ENCODE measurements around the gene SLC25A4.
"Not testable (repeated sequence)": the region's sequence is repeated elsewhere in the genome, so short reads cannot be mapped to it uniquely, and the experiment has no call there.

Gene SLC25A4

GRCh38 chr4:185142912-185143600 is at the start of gene SLC25A4:
Gene SLC25A4, plus strand, starts transcription at chr4:185143266. Its CDS starts 107 bp downstream, at chr4:185143373.
- DNase-seq (ENCODE audit: low read depth in 2 of 2): peak; percentile 66 to 75

DNA sequence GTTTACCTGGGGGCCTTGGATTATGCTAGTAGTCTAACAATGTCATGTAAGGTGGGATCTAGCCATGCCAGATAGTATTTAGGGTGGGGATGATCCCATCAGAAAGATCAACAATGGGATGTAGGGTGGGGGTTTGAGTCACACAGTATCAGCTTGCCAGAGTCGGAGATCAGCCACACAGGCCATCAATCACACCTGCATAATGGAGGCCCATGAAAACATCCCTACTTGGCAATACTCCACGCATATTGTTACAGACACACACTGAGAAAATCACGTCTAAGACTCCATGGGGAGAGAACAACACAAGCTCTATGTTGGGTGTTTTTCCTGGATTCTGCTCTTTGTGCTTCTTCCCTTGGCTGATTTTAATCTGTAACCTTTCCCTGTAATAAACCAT is 49.5 kb upstream of the SLC25A4 start:
- no peak for DNase-seq (ENCODE audit: low read depth in 2 of 2)

DNA sequence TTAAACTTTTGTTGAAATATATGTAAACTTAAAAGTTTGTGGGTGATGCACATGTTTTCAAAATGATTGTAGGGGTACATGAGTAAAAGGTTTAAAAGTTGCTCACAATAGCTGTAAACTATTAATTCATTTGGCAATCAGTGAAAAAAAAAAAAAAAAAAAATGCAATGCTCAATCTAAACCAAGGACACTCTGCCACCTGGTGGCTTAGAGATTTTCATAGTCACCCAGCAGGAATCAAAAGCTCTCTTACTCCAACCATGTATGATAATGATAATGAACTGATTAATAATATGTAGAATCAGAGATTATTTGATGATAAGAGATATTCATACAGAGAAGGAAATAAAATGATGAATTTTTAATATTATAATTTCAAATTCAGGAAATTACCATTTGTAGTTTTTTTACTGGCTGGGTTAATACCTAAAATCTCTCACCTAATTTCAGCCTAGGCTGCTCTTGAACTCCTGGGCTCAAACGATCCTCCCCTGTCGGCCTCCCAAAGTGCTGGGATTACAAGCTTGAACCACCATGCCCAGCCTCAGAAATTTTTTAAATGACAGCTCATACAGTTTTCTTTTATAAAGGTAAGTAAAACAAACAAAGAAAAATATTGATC is 46.9 kb upstream of the SLC25A4 start:
- no peak for DNase-seq (ENCODE audit: low read depth in 2 of 2)

DNA sequence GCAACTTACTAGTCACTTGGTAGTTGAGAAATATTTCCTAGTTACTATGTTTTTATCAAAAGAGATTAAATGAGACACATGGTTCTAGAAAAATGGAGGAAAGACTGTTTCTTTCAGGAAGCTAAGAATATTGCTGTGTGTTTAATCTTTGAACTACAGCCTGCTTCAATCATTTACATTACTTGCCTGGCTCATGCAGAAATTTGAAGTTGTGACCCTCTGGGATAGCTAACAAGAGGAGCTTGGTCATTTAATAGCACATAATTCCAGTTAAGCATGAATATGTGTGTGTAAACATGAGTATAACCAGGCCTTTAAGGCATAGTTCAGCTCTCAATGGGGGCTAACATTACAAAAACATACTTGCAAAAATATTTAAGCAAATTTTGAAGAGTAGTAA is 44.6 kb upstream of the SLC25A4 start:
- DNase-seq (ENCODE audit: low read depth in 2 of 2): no peak

GRCh38 chr4:185099024-185099682 is 43.9 kb upstream of the SLC25A4 start:
- DNase-seq (ENCODE audit: low read depth in 2 of 2): no peak

DNA sequence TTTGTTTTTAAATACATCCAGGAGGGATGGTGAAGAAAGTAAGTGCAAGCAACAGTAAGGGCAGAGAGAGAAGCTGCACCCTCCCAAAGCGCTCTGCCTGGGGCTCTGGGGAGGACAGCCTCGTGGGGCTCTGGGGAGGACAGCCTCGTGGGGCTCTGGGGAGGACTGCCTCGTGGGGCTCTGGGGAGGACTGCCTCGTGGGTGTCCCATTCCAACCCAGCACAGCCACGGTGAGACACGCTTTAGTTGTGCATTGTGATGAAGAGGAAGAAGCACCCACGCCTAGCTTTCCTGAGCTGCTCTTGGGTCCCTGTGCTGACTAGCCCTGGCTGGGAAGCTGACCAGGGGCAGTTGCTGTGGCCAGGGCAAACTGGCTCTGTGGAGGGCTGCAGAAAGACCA is 43.1 kb upstream of the SLC25A4 start:
- DNase-seq (ENCODE audit: low read depth in 2 of 2): no peak

DNA sequence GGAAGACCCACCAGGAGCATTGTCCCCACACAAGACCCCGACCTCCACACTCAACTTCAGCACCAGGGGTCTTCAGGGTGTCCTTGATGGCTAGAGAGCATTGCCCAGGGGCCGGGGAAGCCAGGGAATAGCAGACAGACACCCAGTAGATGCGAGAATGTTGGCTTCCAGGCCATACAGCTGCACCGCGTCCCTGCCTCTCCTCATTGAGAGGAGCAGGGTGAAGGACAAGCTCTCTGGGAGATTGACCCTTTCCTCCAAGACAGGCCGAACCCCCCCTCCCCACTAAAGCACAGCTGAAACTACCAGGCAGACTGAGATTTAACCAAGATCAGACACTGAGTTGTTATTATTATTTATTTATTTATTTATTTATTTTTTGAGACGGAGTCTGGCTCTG is 42.6 kb upstream of the SLC25A4 start:
- no peak for DNase-seq (ENCODE audit: low read depth in 2 of 2)

- no peak for DNase-seq (ENCODE audit: low read depth in 2 of 2)
These were observed 41.6 kb upstream of the SLC25A4 start for GRCh38 chr4:185101354-185101890.

- DNase-seq (ENCODE audit: low read depth in 2 of 2): no peak
These were observed 38.3 kb upstream of the SLC25A4 start for GRCh38 chr4:185104733-185105132.

GRCh38 chr4:185106353-185106752 is 36.7 kb upstream of the SLC25A4 start:
- DNase-seq (ENCODE audit: low read depth in 2 of 2): no peak

DNA sequence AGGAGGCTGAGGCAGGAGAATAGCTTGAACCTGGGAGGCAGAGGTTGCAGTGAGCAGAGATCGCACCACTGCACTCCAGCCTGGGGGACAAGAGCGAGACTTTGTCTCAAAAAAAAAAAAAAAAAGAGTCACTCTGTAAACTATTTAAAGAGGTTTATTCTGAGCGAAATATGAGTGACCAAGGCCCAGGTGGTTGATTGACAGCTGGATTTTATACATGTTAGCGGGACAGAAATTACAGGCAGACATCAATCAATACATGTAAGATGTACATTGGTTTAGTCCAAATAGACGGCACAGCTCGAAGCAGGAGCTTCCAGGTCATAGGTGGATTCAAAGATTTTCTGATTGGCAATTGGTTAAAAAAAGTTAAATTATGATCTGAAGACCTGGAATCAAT is 35.5 kb upstream of the SLC25A4 start:
- not testable (repeated sequence) for DNase-seq (ENCODE audit: low read depth in 2 of 2)

DNA sequence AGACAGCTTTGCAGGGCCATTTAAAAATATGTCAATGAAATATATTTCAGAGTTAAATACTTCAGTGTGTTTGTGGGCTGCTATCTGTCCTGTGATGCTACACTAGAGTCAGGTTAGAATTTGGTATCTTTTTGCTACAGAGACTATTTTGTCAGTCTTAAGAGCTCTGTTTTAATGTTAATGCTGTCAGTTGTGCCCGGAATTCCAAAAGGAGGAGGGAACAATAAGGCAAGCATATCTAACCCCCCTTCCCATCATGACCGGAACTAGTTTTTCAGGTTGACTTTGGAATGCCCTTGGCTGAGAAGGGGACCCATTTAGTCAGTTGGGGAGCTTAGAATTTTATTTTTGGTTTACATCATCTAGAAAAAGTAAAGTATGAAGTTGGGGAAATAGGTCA is 34.9 kb upstream of the SLC25A4 start:
- no peak for DNase-seq (ENCODE audit: low read depth in 2 of 2)

DNA sequence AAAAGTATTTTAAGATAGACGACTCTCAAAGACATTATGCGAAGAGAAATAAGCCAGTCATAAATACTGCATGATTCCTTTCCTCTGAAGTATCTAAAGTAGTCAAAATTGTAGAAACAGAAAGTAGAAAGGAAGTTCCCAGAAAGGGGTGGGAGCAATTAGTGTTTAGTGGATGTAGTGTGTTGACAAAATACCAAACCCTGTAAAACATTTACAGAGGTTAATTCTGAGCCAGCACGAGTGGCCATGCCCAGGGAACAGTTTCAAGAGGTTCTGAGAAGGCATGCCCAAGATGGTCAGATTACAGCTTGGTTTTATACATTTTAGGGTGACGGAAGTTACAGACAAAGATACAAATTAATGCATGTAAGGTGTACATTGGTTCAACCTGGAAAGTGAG is 34.4 kb upstream of the SLC25A4 start:
- DNase-seq (ENCODE audit: low read depth in 2 of 2): no peak

GRCh38 chr4:185109736-185110135 is 33.3 kb upstream of the SLC25A4 start:
- DNase-seq (ENCODE audit: low read depth in 2 of 2): no peak

DNA sequence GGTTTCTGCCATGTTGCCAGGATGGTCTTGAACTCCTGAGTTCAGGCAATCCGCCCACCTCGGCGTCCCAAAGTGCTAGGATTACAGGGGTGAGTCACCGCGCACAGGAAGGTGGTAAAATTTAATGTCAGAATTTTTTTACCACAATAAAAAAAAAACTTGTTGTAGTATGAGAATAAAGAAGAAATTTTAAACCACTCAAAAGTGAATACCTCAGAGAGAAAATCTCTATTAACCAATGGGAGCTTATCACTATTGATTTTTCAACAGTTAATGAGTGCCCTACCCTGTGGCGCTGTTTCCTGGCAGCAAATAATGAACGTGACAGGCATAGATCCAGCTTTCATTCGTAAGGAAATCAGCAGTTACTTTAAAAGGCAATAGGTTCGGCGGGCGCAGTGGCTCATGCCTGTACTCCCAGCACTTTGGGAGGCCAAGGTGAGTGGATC is 32.7 kb upstream of the SLC25A4 start:
- DNase-seq (ENCODE audit: low read depth in 2 of 2): no peak

GRCh38 chr4:185112104-185112503 is 31.0 kb upstream of the SLC25A4 start:
- DNase-seq (ENCODE audit: low read depth in 2 of 2): no peak

DNA sequence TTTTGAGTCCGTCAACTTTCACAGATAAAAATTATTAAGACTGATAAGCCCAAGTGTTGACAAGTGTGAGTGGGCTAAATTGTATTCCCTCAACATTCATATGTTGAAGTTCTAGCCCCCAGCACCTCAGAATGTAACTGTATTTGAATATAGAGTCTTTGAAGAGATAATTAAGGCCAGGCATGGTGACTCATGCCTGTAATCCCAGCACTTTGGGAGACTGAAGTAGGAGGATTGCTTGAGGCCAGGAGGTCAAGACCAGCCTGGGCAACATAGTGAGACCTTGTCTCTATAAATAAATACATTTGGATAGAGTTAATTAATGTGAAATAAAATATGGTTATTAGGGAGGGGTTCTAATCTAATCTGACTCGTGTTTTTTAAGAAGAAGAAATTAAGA is 29.7 kb upstream of the SLC25A4 start:
- no peak for DNase-seq (ENCODE audit: low read depth in 2 of 2)

GRCh38 chr4:185115827-185116232 is 27.2 kb upstream of the SLC25A4 start:
- no peak for DNase-seq (ENCODE audit: low read depth in 2 of 2)

DNA sequence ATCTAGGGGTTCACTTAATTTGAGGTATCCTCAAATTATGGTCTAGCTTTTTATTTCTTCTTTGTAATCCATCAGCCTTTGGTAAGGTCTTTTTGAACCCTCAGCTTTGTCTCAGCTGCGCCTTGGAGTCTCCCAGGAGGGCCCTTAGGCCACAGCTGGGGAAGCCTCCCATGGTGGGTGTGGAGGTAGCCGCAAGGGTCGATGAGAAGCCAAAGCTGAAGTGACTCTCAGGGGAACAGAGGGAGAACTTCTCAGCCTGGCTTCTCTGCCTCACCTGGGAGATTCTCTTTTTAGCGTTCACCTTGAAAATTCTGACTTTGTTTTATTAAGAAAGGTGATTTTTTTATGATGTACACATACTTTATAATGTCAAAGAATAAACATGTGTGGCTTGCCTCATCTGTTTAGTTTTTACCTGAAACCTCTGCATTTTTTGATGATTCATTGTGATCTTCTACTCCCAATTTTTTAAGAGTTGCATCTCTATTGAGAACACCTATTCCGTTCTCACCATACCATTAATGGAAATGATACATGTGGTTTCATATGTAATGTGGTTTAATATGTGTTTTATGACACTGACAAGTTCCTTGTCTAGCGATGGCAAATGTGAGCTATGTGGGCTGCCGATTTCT is 25.6 kb upstream of the SLC25A4 start:
- DNase-seq (ENCODE audit: low read depth in 2 of 2): no peak

DNA sequence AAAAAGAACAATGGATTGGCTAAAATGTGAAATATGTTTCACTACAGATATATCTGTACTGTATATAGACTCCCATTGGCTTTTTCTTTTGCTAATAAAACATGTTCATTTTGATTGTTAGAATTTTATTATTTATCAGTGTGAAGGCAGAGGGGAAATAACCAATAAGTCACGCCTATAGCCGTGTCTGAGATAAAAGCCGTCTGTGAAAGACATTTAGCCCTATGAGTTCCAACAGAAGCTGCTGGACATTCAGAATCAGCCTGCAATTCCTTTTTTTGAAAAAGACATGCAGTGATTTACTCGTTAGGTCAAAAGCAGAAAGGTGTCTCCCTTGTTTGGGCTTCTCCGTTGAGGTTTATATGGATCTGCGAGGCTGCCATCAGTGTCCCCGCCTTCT is 24.2 kb upstream of the SLC25A4 start:
- DNase-seq (ENCODE audit: low read depth in 2 of 2): no peak

DNA sequence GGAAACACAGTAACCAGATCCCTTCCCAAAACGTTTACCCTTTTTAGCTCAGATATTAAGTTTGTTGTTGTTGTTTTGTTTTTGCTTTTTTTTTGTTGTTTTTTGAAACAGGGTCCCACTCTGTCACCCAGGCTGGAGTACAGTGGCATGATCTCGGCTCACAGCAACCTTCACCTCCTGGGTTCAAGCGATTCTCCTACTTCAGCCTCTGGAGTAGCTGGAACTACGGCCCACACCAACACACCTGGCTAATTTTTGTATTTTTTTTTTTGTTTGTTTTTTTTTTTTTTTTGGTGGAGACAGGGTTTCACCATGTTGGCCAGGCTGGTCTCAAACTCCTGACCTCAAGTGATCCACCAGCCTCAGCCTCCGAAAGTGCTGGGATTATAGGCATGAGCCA is 23.6 kb upstream of the SLC25A4 start:
- not testable (repeated sequence) for DNase-seq (ENCODE audit: low read depth in 2 of 2)

GRCh38 chr4:185119927-185120630 is 23.0 kb upstream of the SLC25A4 start:
- DNase-seq (ENCODE audit: low read depth in 2 of 2): no peak

Data from stimulated activated CD4-positive, alpha-beta T cell treated with anti-CD3 and anti-CD28 coated beads, Interleukin-12 subunit alpha, Interleukin-12 subunit beta, amount 100 ng/mL, for 24 hours (primary cell).